Endodermal cell (in vitro differentiated cells): ENCODE results near the gene TMEM145. TPM values are rescaled to one million over a fixed set of nuclear protein-coding genes. Genes with fewer than 3 reads are reported as not detected.

ENCODE experiments used
- DNase-seq: peaks from one replicate; pipeline ENCODE4 v3.0.0-alpha.2; 2017
- H3K27ac ChIP-seq: 2 replicates; pipeline ENCODE4 v1.5.1; 2013; ENCODE audit warnings: mild to moderate bottlenecking, low read depth, low read length, moderate library complexity
- H3K27me3 ChIP-seq: 2 replicates; pipeline ENCODE4 v1.6.1; 2013; ENCODE audit warnings: mild to moderate bottlenecking, low read length, moderate library complexity; ENCODE audit not compliant: insufficient read depth, control insufficient read depth, poor library complexity, severe bottlenecking
- H3K36me3 ChIP-seq: 2 replicates; pipeline ENCODE4 v1.7.0; 2013; ENCODE audit warnings: mild to moderate bottlenecking, low read length, moderate library complexity; ENCODE audit not compliant: control insufficient read depth, insufficient read depth
- H3K4me1 ChIP-seq: one replicate; pipeline ENCODE4 v1.7.0; 2013; ENCODE audit warnings: low read length; ENCODE audit not compliant: control insufficient read depth, insufficient read depth
- H3K4me3 ChIP-seq: 2 replicates; pipeline ENCODE4 v1.5.1; 2013; ENCODE audit warnings: mild to moderate bottlenecking, low read length, moderate library complexity
- H3K9ac ChIP-seq: 2 replicates; pipeline ENCODE4 v1.6.1; 2013; ENCODE audit warnings: mild to moderate bottlenecking, low read length, moderate library complexity; ENCODE audit not compliant: poor library complexity, severe bottlenecking; ENCODE audit errors: extremely low read depth
- H3K9me3 ChIP-seq: 2 replicates; pipeline ENCODE4 v1.6.1; 2013; ENCODE audit warnings: mild to moderate bottlenecking, low read length, moderate library complexity; ENCODE audit not compliant: control insufficient read depth
- H3K27ac Mint-ChIP-seq: 2 replicates; pipeline ENCODE4 v1.8.0; 2020; ENCODE audit warnings: mixed read lengths
- H3K27me3 Mint-ChIP-seq: 2 replicates; pipeline ENCODE4 v1.8.0; 2021; ENCODE audit warnings: mild to moderate bottlenecking, mixed read lengths; ENCODE audit not compliant: insufficient read depth
- H3K36me3 Mint-ChIP-seq: 2 replicates; pipeline ENCODE4 v1.8.0; 2020; ENCODE audit warnings: low read depth, mixed read lengths
- H3K4me1 Mint-ChIP-seq: 2 replicates; pipeline ENCODE4 v1.8.0; 2020; ENCODE audit warnings: mixed read lengths
- H3K4me3 Mint-ChIP-seq: 2 replicates; pipeline ENCODE4 v1.8.0; 2020; ENCODE audit warnings: mild to moderate bottlenecking, moderate library complexity, mixed read lengths
- H3K9me3 Mint-ChIP-seq: 2 replicates; pipeline ENCODE4 v1.8.0; 2020; ENCODE audit warnings: mild to moderate bottlenecking, mixed read lengths
- CTCF ChIP-seq: fragments of 200-600 bp; sonication (generic); conservative IDR thresholded peaks from 2 replicates; pipeline ENCODE4 v1.5.0; 2021; ENCODE audit warnings: antibody characterized with exemption, mild to moderate bottlenecking
- WGBS, 2 experiments: methylation state at CpG; one replicate each; pipeline versions ENCODE4 v1.1.5 to v1.1.7; 2013; ENCODE audit warnings: missing lambda C conversion rate in 2 of 2, mixed read lengths in 1 of 2; ENCODE audit not compliant: insufficient coverage in 1 of 2, insufficient read length in 1 of 2; 5-methylcytosine and 5-hydroxymethylcytosine counted together
- total RNA-seq, 2 donors: library from RNA; stranded (reverse); fragmentation: NEBNext Ultra II Directional in 1 of 2; extraction: Animal tissue kit (Norgen Biotek cat#: 25700) in 1 of 2; gene quantifications; 2 replicates in 1 of 2; 3 replicates in 1 of 2; pipeline ENCODE4 v1.2.1, GENCODE V29; 2021

Gene TMEM145
- total RNA-seq, 2 donors from 2014 or later = 0.38 to 0.42 TPM

DNA sequence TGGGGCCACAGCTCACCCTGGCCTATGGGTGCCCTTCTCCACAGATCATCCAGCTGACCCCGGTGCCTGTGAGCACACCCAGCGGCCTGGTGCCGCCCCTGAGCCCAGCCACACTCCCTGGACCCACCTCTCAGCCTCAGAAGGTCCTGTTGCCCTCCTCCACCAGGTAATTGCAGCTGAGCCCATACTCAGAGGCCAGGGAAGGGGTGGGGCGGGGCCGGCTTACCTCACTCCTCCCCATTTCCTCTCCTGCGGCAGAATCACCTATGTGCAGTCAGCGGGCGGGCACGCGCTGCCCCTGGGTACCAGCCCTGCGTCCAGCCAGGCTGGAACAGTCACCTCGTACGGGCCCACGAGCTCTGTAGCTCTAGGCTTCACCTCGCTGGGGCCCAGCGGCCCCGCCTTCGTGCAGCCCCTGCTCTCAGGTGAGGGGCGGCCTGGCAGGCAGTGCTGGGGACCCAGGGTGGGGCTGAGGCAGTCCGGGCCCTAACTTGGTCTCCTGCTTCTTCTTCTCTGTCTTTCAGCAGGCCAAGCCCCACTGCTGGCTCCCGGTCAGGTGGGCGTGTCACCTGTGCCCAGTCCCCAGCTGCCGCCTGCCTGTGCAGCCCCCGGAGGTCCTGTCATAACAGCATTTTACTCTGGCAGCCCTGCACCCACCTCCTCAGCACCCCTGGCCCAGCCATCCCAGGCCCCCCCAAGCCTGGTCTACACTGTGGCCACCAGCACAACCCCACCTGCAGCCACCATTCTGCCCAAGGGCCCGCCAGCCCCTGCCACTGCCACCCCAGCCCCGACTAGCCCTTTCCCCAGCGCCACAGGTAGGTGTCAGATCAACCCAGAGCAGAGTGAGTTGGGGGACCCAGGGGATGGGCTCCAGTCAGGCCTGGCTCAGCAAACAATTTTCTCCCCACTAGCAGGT is 20.8 kb upstream of the TMEM145 start:
- Histone ChIP-seq H3K4me1 (no peaks in the 10 kb centered on the region), H3K36me3 (peaks cover 77% of the 10 kb centered on the region), H3K9me3 (no peaks in the 10 kb centered on the region), H3K27ac (no peak overlapping the region), H3K27me3 (no peaks in the 10 kb centered on the region), H3K4me3 (no peak overlapping the region), H3K9ac (no peak overlapping the region)
- peaks cover 45% of the 10 kb centered on the region for H3K36me3 Mint-ChIP-seq
- DNase-seq = no peak
- WGBS, 2 experiments = 95 to 98% methylated on average over 14 to 27 of the region's 27 CpGs
- H3K4me1 Mint-ChIP-seq = peaks cover 2% of the 10 kb centered on the region
- H3K4me3 Mint-ChIP-seq = no peak overlapping the region
- peak overlapping the region; percentile 55 for H3K27ac Mint-ChIP-seq
- H3K9me3 Mint-ChIP-seq = no peaks in the 10 kb centered on the region
- H3K27me3 Mint-ChIP-seq = no peaks in the 10 kb centered on the region
- TF ChIP-seq CTCF = no peak

DNA sequence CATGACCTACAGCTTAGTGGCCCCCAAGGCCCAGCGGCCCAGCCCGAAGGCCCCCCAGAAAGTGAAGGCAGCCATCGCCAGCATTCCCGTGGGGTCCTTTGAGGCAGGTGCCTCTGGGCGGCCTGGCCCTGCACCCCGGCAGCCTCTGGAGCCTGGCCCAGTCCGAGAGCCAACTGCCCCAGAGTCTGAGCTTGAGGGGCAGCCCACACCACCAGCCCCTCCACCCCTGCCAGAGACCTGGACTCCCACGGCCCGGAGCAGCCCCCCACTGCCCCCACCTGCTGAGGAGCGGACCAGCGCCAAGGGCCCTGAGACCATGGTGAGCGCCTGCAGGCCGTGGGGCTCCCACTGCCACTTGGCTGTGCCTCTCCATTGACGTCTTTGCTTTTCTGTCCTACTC is 20.1 kb upstream of the TMEM145 start:
- H3K36me3 Mint-ChIP-seq = peaks cover 43% of the 10 kb centered on the region
- TF ChIP-seq CTCF = no peak
- no peak overlapping the region for H3K27ac ChIP-seq

GRCh38 chr19:42293540-42293939 is 19.6 kb upstream of the TMEM145 start:
- H3K4me1 ChIP-seq = no peaks in the 10 kb centered on the region
- Mint-ChIP-seq H3K27me3 (no peaks in the 10 kb centered on the region), H3K4me1 (peaks cover 2% of the 10 kb centered on the region), H3K36me3 (peaks cover 43% of the 10 kb centered on the region), H3K27ac (no peak overlapping the region), H3K4me3 (no peak overlapping the region), H3K9me3 (no peaks in the 10 kb centered on the region)
- no peaks in the 10 kb centered on the region for H3K27me3 ChIP-seq
- peak; percentile 57 for TF ChIP-seq CTCF
- no peak overlapping the region for H3K4me3 ChIP-seq
- peak; percentile 71 for DNase-seq
- no peaks in the 10 kb centered on the region for H3K9me3 ChIP-seq
- no peak overlapping the region for H3K27ac ChIP-seq
- H3K36me3 ChIP-seq = peaks cover 68% of the 10 kb centered on the region
- H3K9ac ChIP-seq = no peak overlapping the region
- WGBS, 2 experiments = 93% methylated on average over 5 to 17 of the region's 17 CpGs

More for the DNA sequence above, 20.1 kb upstream of the TMEM145 start:
- peaks cover 2% of the 10 kb centered on the region for H3K4me1 Mint-ChIP-seq
- peaks cover 73% of the 10 kb centered on the region for H3K36me3 ChIP-seq
- H3K27me3 Mint-ChIP-seq = no peaks in the 10 kb centered on the region
- DNase-seq = no peak
- H3K4me1 ChIP-seq = no peaks in the 10 kb centered on the region
- H3K4me3 Mint-ChIP-seq = no peak overlapping the region
- H3K27ac Mint-ChIP-seq = no peak overlapping the region
- H3K9me3 ChIP-seq = no peaks in the 10 kb centered on the region
- H3K9ac ChIP-seq = no peak overlapping the region
- no peaks in the 10 kb centered on the region for H3K9me3 Mint-ChIP-seq
- H3K4me3 ChIP-seq = no peak overlapping the region
- WGBS, 2 experiments = 79 to 94% methylated on average over 5 to 14 of the region's 14 CpGs
- no peaks in the 10 kb centered on the region for H3K27me3 ChIP-seq
